HG03060 (cell line): ENCODE results near the gene IDS.
A peak's percentile ranks its signal among the peaks of the same experiment; 100 is the strongest.
"Not testable (repeated sequence)": the region's sequence is repeated elsewhere in the genome, so short reads cannot be mapped to it uniquely, and the experiment has no call there.

Source experiments
- ATAC-seq: cut with Tn5 transposase; IDR thresholded peaks from one replicate; pipeline ENCODE4 v1.9.1; 2021; ENCODE audit warnings: low read depth, moderate number of reproducible peaks; ENCODE audit not compliant: unreplicated experiment

Gene IDS

GRCh38 chrX:149528381-149528780 is 23.3 kb upstream of the IDS start:
- ATAC-seq = no peak

DNA sequence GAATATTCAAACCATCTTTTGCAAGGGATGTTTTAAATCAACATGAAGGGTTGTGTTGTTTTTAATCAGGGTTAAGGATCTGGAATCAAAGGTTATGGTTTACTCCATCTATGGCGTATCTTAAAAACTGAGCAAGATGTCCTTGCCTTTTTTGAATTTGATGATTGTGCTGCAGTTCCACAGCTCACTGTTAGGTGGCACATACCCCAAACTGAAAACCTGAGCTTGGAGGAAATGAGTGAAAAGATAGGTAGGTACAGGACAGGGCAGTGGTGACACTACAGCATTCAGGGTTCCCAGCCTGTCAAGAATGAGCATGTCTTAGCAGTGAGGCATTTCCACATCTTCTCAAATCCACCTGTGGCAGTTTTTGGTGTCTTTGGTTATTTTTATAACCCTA is 22.6 kb upstream of the IDS start:
- peak; percentile 26 for ATAC-seq

- ATAC-seq = not testable (repeated sequence)
Measured at GRCh38 chrX:149526318-149527033, 21.4 kb upstream of the IDS start.

DNA sequence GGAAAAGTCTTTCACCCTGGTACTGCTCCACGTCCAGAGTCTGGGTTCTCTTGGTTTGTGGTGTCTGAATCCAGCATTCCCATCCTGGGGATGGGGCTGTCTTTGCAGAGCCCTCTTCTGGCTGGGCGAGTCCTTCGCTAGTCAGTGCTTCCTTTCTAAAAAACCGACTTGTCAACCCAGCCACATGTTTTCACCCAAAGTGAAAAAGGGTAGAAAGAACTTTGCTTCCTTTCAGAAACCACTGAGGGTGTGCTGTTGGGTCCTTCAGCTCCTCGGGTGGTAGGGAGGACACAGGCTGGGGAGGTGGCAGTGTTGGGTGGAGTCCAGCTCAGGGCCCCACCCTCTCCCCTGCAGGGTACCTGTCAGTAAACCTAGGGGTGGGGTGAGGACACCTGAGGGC is 20.8 kb upstream of the IDS start:
- ATAC-seq = not testable (repeated sequence)

DNA sequence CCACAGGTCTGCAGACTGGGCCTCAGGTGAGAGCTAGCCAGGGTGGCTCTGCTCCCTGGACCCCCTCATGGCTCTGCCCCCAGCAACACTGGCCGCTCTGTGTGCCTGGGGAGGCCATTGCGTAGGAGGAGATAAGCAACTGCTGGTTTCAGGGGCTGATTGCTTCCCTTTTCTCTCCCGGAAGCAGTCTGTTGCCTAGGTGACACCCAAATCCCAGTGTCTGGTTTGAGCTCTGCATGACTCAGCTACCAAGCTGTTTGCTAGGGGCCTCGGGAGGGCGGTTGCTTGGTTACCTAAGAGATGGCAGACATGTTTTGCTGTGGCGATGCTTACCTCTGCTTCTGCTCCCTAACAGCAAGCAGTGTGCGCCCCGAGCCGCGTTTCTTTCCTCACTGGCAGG is 20.3 kb upstream of the IDS start:
- ATAC-seq = peak; percentile 94

DNA sequence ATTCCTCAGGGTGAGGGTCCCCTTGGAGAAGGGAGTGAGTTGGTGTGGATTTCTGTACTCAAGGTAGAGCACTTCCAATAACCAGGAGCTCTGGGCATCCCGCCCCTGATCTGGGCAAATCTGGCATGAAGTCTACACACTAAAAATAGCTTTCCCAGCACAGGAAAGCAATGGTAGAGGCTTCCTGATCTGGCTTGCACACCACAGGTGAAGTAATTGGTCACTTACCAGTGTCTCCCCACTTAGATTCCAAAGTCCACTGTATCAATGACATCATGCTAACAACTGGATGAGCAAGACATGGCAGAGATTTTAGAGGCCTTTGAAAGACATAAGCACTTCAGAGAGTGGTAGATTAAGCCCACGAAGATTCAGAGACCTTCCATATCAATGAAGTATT is 17.8 kb upstream of the IDS start:
- ATAC-seq = no peak

DNA sequence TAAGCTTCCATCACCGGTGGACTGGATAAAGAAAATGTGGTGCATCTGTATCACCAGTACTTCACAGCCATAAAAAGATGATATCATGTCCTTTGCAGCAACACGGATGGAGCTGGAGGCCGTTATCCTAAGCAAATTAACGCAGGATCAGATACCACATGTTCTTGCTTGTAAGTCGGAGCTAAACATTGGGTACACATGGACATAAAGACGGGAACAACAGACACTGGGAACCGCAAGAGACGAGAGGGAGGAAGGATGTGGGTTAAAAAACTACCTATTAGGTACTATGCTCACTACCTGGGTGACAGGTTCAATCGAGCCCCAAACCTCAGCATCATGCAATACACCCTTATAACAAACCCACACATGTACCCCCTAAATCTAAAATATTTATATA is 16.3 kb upstream of the IDS start:
- ATAC-seq = no peak

DNA sequence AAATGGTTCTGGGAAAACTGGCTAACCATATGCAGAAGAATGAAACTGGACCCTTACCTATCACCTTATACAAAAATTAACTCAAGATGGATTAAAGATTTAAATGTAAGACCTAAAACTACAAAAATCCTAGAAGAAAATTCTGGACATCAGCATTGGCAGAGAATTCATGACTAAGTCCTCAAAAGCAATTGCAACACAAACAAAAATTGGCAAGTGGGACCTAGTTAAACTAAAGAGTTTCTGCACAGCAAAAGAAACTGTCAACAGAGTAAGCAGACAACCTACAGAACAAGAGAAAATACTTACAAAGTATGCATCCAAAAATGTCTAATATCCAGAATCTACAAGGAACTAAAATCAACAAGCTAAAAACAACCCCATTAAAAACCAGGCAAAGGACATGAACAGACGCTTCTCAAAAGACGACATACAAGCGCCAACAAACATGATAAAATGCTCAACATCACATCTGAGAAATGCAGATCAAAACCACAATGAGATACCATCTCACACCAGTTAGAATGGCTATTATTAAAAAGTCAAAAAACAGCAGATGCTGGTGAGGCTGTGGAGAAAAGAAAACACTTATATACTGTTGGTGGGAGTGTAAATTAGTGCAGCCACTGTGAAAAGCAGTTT is 15.7 kb upstream of the IDS start:
- ATAC-seq = not testable (repeated sequence)

- ATAC-seq = no peak
Measured at GRCh38 chrX:149518236-149518635, 13.1 kb upstream of the IDS start.

- no peak for ATAC-seq
Measured at GRCh38 chrX:149517308-149517707, 12.2 kb upstream of the IDS start.

DNA sequence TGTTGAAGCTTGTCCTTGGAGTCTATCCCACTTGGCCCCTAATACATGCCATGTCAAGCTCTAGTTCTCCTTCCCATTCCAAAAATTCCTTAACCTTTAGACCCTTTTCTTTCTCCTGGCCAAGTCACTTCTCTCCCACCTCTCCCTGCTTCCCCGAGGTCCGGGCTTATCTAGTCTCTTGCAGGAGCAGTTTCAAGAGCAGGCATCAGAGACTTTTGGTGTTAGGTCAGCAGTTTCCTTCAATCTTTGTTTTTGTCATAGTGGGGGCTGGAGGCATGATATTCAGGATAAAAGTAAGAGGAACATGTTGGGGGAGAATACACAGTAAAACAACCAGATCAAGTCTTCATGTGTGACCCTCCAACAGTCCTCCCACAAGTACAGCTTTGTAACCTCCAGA is 11.5 kb upstream of the IDS start:
- ATAC-seq = no peak

DNA sequence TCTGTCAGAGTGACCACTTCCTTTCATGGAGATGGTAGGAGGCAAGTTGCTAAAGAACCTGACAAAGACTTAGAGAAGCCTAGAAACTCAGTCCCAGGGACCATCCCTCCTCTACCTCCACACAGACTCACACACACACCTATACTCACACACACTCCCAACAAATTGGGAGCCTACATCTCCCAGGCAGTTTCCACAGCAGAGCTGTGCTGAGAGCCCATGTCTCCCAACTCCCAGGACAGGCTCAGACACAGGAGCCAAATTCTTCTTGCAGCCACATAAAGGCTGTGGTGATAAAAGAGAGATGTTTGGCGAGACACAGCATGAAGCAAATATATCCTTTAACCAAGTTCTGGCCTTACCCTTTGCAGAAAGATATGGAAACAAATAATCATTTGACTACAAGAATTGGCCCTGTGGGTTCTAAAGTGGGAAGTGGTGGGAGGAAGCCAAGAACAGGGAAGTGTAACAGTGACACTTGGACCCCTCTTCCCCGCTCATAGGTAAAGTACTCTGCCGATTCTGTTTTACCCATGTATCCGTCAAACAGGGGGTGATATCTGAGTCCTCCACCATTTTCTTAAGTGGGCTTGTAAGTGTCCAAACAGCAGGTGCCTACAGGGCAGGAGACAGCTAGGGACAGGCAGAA is 11.0 kb upstream of the IDS start:
- ATAC-seq = no peak

DNA sequence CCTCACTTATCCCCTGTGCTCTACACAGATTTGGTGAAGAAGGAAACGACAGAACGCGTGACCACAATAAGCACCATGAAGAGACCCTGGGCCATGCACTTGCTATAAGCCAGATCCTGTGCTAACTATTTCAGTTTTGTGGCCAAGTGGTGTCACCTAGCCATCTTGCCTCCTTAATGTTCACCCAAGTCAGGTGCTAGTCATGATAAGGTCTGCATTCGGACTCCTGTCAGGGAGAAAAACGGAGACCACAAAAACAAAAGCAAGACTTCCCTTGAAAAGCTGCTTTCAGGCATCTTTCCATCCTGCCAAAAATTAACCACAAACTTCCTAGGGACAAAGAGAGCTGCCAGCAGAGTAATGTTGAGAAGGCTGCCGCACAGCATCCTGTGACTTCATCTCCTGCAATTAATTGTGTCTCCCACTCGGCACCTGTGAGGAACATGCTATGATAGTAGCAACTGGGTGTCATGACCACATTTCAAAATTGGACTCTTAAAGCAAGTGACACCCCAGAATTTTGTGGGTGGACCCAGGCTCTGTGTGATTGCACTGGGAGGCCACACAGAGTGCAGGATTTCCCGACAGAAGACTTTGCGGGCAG is 8.8 kb upstream of the IDS start:
- no peak for ATAC-seq

DNA sequence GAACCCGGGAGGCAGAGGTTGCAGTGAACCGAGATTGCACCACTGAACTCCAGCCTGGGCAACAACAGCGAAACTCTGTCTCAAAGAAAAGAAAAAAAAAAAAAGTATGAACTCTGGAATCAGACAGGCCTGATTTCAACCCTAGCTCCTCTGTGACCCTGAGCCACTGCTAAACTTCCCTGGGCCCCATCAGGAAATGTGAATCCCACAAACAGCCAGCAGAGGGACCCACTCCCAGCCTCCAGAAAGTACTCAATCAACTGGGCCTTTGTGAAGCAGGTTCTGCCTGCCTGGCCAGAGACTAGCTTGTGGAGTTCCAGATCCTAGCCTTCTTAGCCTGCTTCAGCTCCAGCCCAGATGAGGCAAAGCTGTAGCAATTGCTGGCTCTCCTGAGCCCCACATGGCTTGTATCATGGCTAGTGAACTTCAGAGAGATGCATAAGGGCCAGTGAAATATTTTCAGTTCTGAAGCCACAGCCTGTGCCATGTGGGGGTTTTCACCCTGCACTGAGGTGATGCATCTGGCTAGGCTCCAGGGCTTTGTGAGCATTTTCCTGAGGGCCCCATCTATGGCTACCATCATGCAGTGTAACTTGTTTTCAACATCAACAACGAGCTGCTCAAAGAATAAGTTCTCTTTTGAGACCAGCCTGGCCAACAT is 7.2 kb upstream of the IDS start:
- ATAC-seq = peak; percentile 80

- ATAC-seq = no peak
Measured at GRCh38 chrX:149511081-149511480, 6.0 kb upstream of the IDS start.

DNA sequence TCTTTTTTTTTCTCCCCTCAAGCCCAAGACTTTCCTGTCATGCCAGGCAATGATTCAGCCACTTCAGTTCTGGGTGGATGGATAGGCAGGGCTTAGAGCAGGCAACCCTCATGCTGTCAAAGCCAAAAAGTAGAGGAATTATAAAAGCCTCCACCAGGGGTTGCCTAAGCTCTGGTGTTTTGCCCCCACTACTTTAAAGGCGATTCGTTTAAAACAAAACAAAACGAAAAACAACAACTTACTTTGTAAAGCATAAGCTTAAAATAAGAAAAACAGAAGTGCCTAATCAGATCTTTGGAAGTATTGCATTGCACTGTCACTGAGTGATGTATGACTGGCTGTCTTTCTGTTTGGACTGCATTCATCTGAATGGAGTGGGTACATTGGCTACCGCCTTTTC is 5.3 kb upstream of the IDS start:
- ATAC-seq = no peak

- ATAC-seq = no peak
Measured at GRCh38 chrX:149508467-149508866, 3.4 kb upstream of the IDS start.

DNA sequence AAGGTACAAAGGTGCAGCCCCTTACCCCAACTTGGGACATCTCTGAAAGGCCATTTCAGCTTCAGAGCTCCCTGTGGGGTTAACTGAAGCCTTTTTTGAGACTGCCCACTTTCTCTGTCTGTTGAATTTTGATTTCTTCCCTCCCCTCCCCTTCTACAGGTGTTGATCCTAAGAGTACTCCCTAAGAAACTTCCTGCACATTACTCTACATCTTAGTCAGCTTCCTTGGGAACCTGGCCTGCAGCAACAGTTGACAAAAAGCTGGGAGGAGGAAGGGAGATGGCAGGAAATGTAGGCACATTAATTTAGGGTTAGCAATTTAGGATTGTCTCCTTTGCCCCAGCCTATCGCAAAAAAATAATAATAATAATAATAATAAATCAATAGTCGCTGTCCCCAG is 1.2 kb upstream of the IDS start:
- ATAC-seq = no peak

GRCh38 chrX:149505671-149506070 is 565 bp upstream of the IDS start:
- ATAC-seq = no peak

- ATAC-seq = peak; percentile 35
Measured at GRCh38 chrX:149504226-149504914, 736 bp downstream of the IDS start.
